ENCODE measurements around the gene TEAD4.

Gene TEAD4

DNA sequence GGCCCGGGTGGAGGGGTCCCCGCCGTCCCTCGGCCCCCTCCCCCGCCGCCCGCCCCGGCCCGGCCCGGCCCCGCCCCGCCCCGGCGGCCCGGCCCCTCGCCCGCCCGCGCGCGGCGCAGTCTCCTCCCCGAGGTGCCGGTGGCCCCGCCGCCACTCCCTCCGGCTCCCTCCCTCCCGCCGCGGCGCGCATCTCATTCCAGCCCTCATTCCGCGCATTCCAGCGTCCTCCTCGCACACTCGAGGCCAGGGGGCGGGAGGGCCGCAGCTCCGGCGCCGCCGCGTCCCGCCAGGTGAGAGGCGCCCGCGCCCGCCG is at the start of gene TEAD4:
TEAD4 (plus strand) TSS at position 206 of the 313 bp plus-strand sequence.
- DNase-seq (ENCODE audit: low read depth in 2 of 3, low spot score in 1 of 3) = peak in 1 of 3 donors; percentile 19

DNA sequence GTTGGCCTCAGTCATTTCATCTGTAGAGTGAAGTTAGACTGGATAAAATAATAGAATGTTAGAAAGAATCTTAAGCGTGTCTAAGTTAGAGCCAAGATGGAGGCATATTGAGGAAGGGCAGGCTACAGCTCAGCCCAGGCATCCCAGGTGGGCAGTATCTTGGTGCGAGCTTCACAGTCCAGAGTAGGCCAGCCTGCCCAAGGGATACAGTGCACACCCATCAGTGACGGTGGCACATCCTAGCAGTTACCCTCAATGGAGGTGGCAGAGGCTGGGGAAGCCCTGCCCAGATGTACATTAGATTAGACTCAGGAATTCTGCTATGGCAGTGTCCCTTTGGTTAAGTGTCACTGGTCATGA is 47.0 kb upstream of the TEAD4 start:
- no peak for DNase-seq (ENCODE audit: low read depth in 2 of 3, low spot score in 1 of 3)

DNA sequence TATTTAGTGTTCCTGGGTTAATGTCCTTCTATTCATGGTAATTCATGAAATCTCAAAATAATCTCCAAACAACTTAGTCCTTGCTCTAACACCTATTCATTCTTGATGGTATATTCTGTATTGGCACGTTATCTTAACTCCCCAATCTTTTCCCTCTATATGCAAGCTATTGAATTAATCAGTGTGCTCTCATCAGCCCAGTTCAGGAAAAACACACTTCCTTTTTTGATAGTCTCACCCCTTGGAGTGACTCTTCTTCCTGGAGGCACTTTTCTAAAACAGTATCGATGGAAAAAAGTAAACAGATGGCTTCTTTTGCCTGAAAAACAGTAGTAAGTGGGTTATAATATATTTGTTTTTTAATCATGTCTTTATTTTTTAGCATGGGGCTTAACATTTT is 39.9 kb upstream of the TEAD4 start:
- no peak for DNase-seq (ENCODE audit: low read depth in 2 of 3, low spot score in 1 of 3)

DNA sequence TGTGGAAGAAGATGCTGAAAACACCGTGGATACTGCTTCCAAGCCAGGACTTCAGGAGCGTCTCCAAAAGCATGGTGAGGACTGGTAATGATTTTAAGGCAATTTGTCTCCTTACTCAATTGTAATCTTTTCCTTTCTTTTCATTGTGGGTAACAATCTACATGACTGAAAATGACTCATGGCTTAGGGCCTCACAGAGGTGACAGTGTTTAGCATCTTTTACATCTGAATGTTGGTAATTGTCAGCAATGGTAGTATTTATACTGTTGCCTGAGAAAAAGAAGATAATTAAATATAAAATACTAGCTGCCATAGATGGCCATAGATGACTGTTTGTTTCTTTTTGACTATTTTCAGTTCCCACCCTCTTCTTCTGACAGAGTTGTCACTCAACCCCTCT is 36.9 kb upstream of the TEAD4 start:
- DNase-seq (ENCODE audit: low read depth in 2 of 3, low spot score in 1 of 3) = no peak

DNA sequence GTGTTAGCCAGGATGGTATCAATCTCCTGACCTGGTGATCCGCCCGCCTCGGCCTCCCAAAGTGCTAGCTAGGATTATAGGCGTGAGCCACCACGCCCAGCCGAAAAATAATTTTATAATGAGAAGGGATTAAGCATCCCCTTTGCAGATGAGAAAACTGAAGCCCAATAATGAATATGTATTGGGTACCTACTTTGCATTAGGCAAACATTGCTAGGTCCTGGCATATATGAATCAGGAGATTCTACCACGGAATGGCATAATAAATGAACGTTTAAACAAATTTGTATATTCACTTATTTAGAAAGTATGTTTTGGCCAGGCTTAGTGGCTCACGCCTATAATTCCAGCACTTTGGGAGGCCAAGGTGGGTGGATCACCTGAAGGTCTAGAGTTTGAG is 36.1 kb upstream of the TEAD4 start:
- DNase-seq (ENCODE audit: low read depth in 2 of 3, low spot score in 1 of 3) = no peak

DNA sequence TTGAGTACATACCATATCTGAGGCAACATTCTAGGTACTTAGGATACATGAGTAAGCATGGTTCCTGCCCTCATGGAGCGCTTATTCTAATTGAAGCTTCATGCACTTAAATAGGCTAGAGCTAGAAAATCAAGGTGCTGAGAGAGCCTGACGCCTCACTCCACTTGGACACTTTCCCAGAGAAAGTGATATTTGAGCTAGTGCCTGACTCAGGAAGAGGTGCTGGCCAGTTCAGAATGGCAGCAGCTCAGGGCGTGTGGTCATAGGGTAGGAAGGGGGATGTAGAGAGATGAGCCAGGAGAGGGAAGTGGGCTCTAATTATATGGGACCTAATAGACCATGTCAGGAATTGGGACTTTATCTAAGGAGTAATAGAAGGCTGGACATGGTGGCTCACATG is 35.2 kb upstream of the TEAD4 start:
- no peak for DNase-seq (ENCODE audit: low read depth in 2 of 3, low spot score in 1 of 3)

DNA sequence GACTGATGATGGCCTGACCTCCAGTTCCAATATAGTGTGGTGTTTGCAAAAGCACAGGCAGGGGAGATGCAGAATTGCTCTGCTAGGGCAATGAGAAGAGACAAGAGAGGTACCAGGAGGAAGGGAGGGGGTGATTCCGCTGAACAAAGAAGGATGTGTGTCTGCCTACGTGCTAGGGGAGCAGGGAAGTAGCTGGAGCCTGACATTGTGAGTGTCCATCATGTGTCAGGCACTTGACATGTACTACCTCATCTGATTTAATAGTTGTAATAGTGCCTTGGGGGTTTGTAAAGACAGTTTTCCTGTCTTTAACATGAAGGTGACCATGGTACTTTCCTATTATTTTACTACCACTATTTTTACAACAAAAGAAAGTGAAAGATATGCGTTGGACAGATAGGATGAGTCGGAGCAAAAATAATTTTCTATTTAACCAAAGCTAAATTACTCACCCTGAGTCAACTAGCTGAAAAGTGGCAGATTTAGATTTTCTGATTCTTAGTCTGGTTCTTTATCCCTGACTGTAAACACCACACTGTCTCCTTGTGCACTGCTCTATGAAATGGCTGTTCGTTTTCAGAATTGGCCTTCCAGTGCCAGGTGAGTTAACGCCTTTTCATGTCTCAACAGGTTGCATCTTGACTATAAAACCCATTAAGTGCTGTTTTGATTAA is 33.7 kb upstream of the TEAD4 start:
- DNase-seq (ENCODE audit: low read depth in 2 of 3, low spot score in 1 of 3) = no peak

DNA sequence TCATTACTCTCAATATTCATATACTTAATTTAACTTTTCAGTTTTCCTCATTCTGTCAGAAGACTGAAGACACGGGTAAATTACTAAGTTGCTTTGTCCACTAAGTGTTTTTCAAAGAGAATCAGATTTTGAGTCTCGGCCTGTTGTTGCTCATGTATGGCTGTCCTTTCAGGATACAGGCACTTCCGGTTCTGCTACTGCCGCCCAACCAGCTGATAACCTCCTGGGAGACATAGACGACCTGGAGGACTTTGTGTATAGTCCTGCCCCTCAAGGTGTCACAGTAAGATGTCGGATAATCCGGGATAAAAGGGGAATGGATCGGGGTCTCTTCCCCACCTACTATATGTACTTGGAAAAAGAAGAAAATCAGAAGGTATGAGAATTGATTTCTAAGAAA is 28.3 kb upstream of the TEAD4 start:
- no peak for DNase-seq (ENCODE audit: low read depth in 2 of 3, low spot score in 1 of 3)

DNA sequence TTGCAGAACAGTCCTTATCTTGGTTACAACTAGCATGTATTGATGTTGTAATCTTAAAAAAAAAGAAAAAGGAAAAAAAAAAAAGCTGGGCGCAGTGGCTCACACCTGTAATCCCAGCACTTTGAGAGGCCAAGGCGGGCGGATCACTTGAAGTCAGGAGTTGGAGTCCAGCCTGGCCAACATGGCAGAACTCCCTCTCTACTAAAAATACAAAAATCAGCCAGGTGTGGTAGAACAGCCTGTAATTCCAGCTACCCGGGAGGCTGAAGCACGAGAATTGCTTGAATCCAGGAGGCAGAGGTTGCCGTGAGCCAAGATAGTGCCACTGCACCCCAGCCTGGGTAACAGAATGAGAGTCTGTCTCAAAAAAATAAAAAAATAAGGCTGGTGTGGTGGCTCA is 25.6 kb upstream of the TEAD4 start:
- DNase-seq (ENCODE audit: low read depth in 2 of 3, low spot score in 1 of 3) = no peak

DNA sequence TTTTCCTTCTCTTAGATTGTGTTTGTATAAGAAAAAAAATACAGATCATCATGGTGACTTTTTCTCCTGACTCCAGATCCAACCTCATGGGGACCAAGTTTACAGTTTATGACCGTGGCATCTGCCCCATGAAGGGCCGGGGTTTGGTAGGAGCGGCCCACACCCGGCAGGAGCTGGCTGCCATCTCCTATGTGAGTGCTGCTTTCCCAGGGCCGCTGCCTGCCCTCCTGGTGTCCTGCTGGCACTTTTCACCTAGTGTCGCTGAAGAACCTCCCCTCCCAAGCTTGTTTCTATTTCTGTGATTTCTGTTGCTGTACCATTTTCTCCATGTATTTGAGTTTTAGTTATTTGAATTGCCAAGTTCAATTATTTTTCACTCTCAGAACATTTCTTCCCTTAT is 24.8 kb upstream of the TEAD4 start:
- DNase-seq (ENCODE audit: low read depth in 2 of 3, low spot score in 1 of 3) = no peak

DNA sequence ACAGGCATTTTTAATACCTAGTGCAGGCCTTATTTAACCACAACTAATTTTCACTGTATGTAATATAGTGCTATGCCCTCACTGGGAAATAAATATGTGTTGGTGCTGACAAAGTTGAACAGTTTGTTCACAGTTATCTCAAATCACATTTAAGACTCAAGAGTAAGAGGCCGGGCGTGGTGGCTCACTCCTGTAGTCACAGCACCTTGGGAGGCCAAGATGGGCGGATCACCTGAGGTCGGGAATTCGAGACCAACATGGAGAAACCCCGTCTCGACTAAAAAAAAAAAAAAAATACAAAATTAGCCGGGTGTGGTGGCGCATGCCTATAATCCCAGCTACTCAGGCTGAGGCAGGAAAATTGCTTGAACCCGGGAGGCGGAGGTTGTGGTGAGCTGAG is 22.9 kb upstream of the TEAD4 start:
- DNase-seq (ENCODE audit: low read depth in 2 of 3, low spot score in 1 of 3) = no peak

DNA sequence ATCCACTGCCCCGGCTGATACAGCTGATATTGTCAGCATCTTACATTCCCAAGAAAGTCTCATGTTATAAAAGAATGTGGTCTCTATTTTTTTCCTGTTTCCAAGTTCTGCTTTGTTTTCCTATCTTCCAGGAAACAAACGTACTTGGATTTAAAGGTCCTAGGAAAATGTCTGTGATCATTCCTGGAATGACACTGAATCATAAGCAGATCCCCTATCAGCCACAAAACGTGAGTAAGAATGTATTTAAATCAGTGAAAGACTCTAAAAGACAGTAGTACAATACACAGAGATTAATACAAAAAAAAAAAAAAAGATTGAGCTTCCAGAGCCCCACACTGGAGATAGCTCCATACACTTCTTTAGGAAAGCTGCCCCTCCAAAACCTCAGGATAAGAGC is 21.7 kb upstream of the TEAD4 start:
- no peak for DNase-seq (ENCODE audit: low read depth in 2 of 3, low spot score in 1 of 3)

DNA sequence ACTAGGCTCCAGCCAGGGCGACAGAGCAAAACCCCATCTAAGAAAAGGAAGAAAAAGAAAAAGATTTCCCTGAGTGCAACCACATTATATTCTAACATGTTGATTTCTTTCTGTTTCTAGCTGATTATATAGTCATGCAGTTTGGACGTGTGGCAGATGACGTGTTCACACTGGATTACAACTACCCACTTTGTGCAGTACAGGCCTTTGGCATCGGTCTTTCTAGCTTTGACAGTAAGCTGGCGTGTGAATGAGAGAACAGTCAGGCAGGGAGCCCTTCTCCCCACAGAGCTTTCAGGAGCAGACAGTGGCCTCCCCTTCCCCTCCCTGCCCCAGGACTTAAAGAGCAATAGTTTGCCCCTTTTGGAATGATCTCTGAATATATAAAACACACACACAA is 20.0 kb upstream of the TEAD4 start:
- no peak for DNase-seq (ENCODE audit: low read depth in 2 of 3, low spot score in 1 of 3)

DNA sequence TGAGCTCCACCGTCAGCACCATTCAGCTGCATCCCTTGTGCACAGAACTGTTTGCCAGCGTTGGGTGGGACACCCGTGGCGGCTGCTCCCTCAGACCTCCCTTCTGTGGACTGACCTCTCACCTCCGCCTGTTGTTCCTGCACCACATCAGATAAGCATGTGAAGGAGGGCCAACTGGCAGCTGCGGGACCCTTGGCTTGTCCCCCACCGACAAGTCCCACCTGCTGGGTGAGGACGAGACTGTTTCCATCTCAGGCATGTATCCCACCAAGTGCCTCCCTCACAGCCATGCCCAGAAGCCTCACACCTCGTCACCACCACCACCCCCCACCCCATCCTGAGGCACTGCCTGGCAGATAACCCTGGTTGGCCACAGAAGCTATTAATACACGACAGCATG is 18.6 kb upstream of the TEAD4 start:
- no peak for DNase-seq (ENCODE audit: low read depth in 2 of 3, low spot score in 1 of 3)

DNA sequence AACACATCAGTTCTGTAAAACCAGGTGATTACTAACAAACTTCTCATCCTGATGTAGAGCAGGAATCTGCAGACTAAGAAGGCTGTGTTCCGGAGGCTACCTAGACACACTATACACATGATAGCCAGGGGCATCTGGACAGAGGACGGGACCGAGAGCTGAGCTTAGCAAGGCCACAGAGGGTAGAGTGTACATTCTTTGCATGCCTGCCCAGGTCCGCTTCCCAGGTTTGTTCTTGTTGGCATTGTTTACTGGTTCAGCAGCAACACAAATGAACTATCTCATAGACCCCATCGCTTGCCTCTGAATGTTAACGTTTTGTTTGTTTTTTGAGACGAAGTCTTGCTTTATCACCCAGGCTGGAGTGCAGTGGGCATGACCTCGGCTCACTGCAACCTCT is 17.7 kb upstream of the TEAD4 start:
- DNase-seq (ENCODE audit: low read depth in 2 of 3, low spot score in 1 of 3) = no peak

DNA sequence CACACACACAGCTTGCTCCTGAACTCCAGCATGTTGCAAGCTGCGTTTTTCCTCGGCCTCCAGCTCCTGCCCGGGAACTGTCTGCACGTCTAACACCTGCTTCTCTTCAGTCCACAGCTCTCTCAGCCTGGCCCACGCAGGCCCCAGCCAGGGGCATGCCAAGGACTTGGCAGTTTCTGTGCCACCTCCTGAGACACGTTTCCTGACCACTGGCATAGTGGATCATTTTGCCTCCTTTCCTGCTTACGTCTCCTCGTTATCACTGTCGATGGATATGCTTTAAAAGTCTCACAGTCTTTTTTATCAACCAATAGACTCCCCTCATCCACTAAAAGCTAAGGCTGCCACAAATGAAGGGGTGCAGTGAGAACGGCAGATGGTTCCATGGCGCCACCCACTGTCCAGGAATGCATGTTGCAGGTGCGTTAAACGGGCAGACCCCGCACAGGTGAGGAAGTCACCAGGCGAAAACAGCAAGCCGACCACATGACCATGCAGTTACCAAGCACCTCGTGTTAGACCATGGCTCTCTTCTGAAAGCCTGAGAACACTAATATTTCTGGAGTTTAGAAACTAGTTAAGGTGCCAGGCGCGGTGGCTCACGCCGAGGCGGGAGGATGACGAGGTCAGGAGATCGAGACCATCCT is 14.7 kb upstream of the TEAD4 start:
- peak; percentile 32 to 58 (median 34) for DNase-seq (ENCODE audit: low read depth in 2 of 3, low spot score in 1 of 3)

DNA sequence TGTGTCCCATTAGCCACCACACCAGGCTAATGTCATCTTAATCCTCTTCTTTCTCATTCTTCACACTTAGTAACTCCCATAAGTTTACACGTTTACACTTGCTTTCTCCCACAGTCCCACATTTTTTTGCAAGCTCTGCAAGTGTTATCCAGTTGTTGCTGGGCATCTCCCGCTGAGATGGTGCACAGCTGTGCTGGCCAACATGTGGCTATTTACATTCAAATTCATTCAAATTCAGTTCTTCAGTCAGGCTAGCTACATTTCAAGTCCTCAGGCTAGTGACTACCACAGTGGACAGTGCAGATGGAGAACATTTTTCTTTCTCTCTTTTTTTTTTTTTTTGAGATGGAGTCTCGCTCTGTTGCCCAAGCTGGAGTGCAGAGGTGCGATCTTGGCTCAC is 9.8 kb upstream of the TEAD4 start:
- DNase-seq (ENCODE audit: low read depth in 2 of 3, low spot score in 1 of 3) = no peak

DNA sequence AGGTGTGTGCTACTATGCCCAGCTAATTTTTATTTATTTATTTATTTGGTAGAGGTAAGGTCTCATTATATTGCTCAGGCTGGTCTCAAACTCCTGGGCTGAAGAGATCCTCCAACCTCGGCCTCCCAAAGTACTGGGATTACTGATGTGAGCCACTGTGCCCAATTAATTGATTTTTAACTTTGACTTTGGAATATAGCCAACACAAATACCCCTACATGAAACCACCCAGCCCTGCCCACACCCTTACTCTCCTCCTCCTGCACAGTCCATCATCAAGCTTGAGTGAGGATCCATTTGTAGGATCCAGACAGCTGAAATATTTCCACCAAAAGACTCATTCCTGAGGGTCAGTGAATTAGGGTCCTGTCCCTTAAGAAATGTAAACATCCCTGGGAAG is 3.3 kb upstream of the TEAD4 start:
- no peak for DNase-seq (ENCODE audit: low read depth in 2 of 3, low spot score in 1 of 3)

DNA sequence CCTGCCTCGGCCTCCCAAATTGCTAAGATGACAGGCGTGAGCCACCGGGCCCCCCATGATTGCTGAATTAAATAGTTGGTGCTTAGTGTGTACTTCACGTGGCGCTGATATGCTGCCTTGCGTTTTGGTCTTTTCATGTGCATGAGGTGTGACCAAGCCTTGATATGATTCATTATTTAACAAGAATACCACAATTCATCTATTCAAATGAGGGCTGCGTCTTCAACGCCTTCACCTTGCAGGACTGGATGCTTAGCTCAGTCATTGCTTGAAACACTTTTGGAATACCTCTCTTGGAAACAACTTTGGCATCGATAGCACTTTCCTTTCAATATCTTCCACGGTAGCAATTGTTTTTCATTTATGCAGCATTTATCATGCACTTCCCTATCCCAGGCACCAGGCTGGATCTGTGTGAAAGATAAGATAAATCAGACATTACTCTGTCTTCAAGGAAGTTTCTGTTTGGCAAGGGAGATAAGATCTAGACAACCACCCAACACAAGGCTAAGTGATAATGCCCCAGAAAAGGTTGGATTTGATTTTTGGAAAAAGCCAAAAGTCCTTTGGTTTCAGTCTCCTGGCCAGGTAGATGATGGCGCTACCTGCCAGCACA is 1.3 kb upstream of the TEAD4 start:
- no peak for DNase-seq (ENCODE audit: low read depth in 2 of 3, low spot score in 1 of 3)

DNA sequence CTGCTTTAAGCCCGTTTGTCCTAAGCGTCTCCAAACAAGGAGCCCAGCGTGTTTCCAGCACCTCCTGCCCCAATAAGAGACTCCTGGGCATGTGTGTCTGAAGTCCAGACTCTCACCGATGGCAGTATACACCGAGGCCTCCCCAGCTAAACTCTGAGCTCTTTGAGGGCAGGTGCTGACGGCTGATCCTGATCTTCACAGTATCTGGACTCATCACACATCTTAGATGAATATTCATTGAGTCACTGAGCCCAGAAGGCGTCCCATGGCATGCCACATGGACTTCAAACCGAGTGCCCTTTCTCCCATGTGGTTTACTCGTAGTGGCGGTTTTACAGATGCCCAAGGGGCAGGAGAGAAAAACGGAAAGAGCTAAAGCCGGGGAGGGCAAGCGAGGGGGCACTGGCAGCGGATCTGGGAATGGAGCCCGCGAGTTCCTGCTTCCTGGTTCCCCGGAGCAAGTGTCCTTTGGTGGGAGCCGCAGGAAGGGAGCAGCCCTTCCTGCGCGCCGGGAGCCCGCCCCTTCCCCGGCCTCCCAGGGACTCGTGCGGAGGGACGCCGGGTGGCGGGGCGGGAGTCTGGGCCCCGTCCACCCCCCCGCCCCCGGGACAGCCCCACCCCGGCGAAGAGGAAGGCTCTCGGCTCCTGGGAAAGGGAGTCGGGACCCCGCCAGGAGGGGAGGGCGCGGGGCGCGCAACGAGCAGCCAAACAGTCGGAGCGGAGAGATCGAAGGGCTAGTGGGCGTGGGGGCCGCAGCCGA is 585 bp upstream of the TEAD4 start:
- no peak for DNase-seq (ENCODE audit: low read depth in 2 of 3, low spot score in 1 of 3)

DNA sequence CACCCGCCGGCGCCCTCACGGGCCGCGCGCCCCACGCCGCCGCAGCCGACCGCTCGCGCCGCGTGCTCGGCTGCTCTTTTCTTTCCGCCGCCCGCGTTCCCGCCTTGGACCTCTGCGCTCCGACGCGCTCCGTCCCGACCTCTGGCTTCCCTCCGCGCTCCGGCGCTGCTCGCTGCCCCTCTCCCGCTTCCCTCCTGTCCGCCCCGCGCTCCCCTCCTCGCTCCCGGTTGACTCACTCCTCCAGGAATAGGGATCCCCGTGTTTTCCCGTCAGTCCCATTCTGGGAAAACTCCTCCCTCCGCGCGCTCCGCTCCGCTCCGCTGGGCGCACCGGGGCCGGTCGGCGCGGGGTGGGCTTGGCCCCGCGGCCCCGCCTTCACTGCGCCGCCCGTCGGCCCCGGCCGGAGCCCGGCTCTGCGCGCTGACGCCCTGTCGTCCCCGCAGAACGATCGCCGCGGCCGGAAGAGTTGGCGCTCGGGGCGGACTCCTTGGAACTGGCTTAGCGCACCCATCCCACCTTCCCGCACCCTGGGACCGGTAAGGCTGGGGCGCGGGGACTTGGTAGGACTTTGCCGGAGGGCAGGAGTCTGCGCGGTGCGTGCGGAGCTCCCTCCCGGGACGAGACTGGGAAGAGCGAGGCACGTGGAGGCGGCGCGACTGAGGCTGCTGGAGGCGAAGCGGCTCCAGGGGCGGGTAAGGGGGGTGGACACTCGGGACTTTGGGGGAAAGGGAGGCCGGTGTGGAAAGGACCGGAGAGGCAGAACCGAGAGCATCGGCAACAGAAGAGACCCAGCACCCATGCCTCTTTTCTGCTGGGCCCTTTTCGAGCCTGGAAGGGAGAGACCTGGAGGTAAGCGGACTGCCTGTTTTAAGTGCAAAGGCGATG is 550 bp downstream of the TEAD4 start:
- peak in 1 of 3 donors; percentile 14 for DNase-seq (ENCODE audit: low read depth in 2 of 3, low spot score in 1 of 3)

Measured in stimulated activated CD4-positive, alpha-beta T cell treated with anti-CD3 and anti-CD28 coated beads, Interleukin-12 subunit alpha, Interleukin-12 subunit beta, amount 100 ng/mL, for 48 hours (primary cell).